ENCODE results near the gene CDKAL1.

CDKAL1 gene

DNA sequence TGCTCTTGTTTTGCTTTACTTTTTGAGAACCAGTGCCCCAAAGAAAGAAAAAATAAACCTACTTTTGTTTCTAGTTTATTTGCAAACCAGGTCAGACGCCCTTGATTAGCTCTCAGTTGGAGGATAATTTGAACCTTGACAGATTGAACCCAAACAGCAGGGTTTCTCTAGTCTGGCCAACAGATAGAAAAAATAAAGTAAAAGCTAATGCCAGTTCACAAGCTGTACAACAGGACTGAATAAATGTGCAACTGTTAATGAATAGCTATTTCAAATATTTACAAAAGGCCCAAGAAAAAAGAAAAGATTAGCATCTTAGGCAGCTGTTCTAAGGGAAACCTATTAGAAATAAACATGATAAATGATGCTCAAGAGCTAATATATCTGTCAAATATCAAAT is 331.8 kb downstream of the CDKAL1 start:
- Histone ChIP-seq H3K4me1 (ENCODE audit: low read depth, poor library complexity, severe bottlenecking) (no peaks in the 10 kb centered on the region), H3K4me3 (IDR thresholded peaks at IDR 0.05; ENCODE audit: insufficient read depth, low read depth, low read length) (no peak overlapping the region), H3K79me2 (ENCODE audit: insufficient read depth, low read depth) (no peaks in the 10 kb centered on the region), H3K36me3 (ENCODE audit: insufficient read depth) (no peaks in the 10 kb centered on the region), H3K27ac (no peak overlapping the region), H4K20me1 (ENCODE audit: insufficient read depth) (no peaks in the 10 kb centered on the region), H2AFZ (ENCODE audit: low read depth) (no peak overlapping the region), H3K27me3 (ENCODE audit: insufficient read depth, low read depth) (no peaks in the 10 kb centered on the region), H3K4me2 (no peak overlapping the region), H3K9ac (no peak overlapping the region)
- TF ChIP-seq CTCF (conservative IDR thresholded peaks at IDR 0.05; ENCODE audit: low read depth, low read length), result no peak

DNA sequence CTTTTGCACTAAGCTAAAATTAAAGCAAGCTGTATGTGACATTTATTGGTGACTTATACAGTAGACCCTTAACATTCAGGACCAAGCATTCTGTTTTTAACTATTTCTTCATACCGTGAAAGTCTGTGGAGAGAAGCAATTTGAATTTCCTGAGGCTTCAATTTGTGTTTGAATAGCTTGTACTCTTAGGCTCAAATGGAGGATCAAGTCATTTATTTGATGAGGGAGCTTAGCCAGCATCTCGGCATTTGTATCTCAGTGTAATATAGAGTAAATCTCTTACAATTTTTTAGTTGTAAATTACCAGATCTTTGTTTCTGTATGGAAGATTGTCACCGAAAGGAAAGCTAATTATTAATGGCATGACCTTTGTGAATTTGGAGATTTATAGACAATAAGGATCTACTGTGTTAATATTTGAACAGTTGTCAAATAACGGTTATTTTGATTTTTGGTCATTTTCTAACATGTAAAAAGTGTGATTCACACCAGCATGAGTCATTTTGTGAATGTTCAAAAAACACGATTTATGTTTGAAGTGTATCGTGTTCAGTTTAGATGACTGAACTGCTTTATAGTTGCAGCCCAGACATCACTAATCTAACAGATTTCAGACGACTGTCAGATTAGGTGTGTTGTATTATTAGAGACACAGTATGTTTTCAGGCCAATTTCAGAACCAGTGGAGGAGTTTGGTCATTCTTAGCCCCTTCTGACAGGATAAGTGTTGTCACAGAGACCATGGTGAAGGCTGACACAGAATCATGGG is 332.9 kb downstream of the CDKAL1 start:
- no peaks in the 10 kb centered on the region for H3K79me2 ChIP-seq (ENCODE audit: insufficient read depth, low read depth)
- H3K4me2 ChIP-seq, result no peak overlapping the region
- no peak overlapping the region for H3K9ac ChIP-seq
- H3K4me3 ChIP-seq (IDR thresholded peaks at IDR 0.05; ENCODE audit: insufficient read depth, low read depth, low read length), result no peak overlapping the region
- no peaks in the 10 kb centered on the region for H4K20me1 ChIP-seq (ENCODE audit: insufficient read depth)
- H2AFZ ChIP-seq (ENCODE audit: low read depth), result no peak overlapping the region
- no peak for TF ChIP-seq CTCF (conservative IDR thresholded peaks at IDR 0.05; ENCODE audit: low read depth, low read length)
- no peaks in the 10 kb centered on the region for H3K4me1 ChIP-seq (ENCODE audit: low read depth, poor library complexity, severe bottlenecking)
- no peaks in the 10 kb centered on the region for H3K27me3 ChIP-seq (ENCODE audit: insufficient read depth, low read depth)
- H3K36me3 ChIP-seq (ENCODE audit: insufficient read depth), result no peaks in the 10 kb centered on the region
- H3K27ac ChIP-seq, result no peak overlapping the region

- no peak overlapping the region for H3K4me2 ChIP-seq
- no peak overlapping the region for H3K27ac ChIP-seq
- TF ChIP-seq CTCF (conservative IDR thresholded peaks at IDR 0.05; ENCODE audit: low read depth, low read length), result no peak
- no peaks in the 10 kb centered on the region for H3K36me3 ChIP-seq (ENCODE audit: insufficient read depth)
- H3K9ac ChIP-seq, result no peak overlapping the region
- H2AFZ ChIP-seq (ENCODE audit: low read depth), result no peak overlapping the region
- H3K79me2 ChIP-seq (ENCODE audit: insufficient read depth, low read depth), result no peaks in the 10 kb centered on the region
- no peak overlapping the region for H3K4me3 ChIP-seq (IDR thresholded peaks at IDR 0.05; ENCODE audit: insufficient read depth, low read depth, low read length)
- H4K20me1 ChIP-seq (ENCODE audit: insufficient read depth), result no peaks in the 10 kb centered on the region
- no peaks in the 10 kb centered on the region for H3K27me3 ChIP-seq (ENCODE audit: insufficient read depth, low read depth)
- H3K4me1 ChIP-seq (ENCODE audit: low read depth, poor library complexity, severe bottlenecking), result no peaks in the 10 kb centered on the region
Measured at GRCh38 chr6:20868397-20869096, 334.3 kb downstream of the CDKAL1 start.

GRCh38 chr6:20870021-20870420 is 335.8 kb downstream of the CDKAL1 start:
- Histone ChIP-seq H3K4me1 (ENCODE audit: low read depth, poor library complexity, severe bottlenecking) (no peaks in the 10 kb centered on the region), H3K9ac (no peak overlapping the region), H3K27ac (no peak overlapping the region), H3K27me3 (ENCODE audit: insufficient read depth, low read depth) (no peaks in the 10 kb centered on the region), H3K36me3 (ENCODE audit: insufficient read depth) (no peaks in the 10 kb centered on the region), H4K20me1 (ENCODE audit: insufficient read depth) (no peaks in the 10 kb centered on the region), H3K4me2 (no peak overlapping the region), H3K79me2 (ENCODE audit: insufficient read depth, low read depth) (no peaks in the 10 kb centered on the region), H2AFZ (ENCODE audit: low read depth) (no peak overlapping the region), H3K4me3 (IDR thresholded peaks at IDR 0.05; ENCODE audit: insufficient read depth, low read depth, low read length) (no peak overlapping the region)
- no peak for TF ChIP-seq CTCF (conservative IDR thresholded peaks at IDR 0.05; ENCODE audit: low read depth, low read length)
